GM12875 (cell line): ENCODE measurements around the gene BAHD1.

Source experiments
- H3K4me3 ChIP-seq: one replicate; pipeline ENCODE4 v1.5.1; 2011; ENCODE audit warnings: low read depth, low read length, control low read depth
- CTCF ChIP-seq: IDR thresholded peaks from 2 replicates; pipeline ENCODE4 v1.5.1; 2011; ENCODE audit warnings: low read depth, mild to moderate bottlenecking, control low read depth, inconsistent platforms, low read length, moderate library complexity, borderline replicate concordance; ENCODE audit not compliant: insufficient read depth

Gene BAHD1

GRCh38 chr15:40493089-40493840, 52.5 kb downstream of the BAHD1 start:
- H3K4me3 ChIP-seq = no peak overlapping the region
- TF ChIP-seq CTCF = no peak

GRCh38 chr15:40495516-40495915, 54.8 kb downstream of the BAHD1 start:
- TF ChIP-seq CTCF = no peak
- no peak overlapping the region for H3K4me3 ChIP-seq

DNA sequence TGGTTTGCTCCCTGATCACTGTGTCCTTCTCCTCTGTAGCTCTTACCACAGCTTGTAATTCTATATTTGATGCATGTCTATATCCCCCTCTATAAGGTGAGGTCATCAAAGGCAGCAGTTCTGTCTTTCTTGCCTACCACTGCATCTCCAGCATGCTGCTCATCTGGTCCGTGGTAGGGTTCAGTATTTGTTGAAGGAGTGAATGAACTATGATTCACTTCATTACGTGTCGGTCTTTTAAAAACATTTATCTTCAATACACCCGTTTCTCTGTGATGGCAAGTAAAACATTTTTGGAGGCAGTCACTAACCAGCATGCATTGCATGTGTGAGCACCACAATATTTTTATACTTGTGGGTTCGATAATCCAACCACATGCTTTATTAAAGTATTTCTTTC, 57.7 kb downstream of the BAHD1 start:
- no peak overlapping the region for H3K4me3 ChIP-seq
- no peak for TF ChIP-seq CTCF

DNA sequence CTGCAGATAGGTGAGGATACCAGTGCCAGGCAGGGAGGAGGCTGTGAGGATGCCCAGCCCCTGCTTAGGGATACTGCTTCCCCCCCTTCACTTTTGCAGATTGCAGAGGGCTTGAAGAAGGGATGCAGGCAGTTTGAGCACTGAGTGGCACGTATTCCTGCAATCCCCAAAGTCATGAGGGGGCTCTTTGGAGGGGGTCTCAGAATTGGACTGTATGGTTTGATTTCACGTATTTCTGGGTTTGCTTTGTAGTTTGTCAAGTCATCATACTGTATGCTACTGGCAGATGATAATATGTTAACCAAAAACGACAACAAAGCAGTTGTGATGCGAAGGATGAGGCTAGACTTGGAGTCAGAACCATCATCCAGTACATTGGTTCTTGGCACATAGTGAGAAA, 58.1 kb downstream of the BAHD1 start:
- no peak overlapping the region for H3K4me3 ChIP-seq

DNA sequence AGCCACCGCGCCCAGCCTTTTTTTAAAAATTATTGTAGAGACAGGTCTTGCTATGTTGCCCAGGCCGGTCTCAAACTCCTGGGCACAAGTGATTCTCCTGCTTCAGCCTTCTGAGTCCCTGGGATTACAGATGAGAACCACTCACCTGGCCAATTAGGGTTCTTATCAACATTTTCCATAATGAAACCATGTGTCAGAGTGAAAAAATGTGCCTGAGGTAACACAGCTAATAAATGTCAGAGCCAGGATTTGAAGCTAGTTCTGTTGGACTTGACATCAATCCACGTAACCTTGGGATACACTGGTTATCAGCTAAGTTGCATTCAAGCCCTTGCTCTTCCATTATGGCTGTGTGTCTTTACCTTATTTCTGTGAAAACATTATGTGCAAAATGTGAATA, 59.2 kb downstream of the BAHD1 start:
- TF ChIP-seq CTCF = no peak
- H3K4me3 ChIP-seq = no peak overlapping the region

More for the DNA sequence above, 58.1 kb downstream of the BAHD1 start:
- no peak for TF ChIP-seq CTCF

DNA sequence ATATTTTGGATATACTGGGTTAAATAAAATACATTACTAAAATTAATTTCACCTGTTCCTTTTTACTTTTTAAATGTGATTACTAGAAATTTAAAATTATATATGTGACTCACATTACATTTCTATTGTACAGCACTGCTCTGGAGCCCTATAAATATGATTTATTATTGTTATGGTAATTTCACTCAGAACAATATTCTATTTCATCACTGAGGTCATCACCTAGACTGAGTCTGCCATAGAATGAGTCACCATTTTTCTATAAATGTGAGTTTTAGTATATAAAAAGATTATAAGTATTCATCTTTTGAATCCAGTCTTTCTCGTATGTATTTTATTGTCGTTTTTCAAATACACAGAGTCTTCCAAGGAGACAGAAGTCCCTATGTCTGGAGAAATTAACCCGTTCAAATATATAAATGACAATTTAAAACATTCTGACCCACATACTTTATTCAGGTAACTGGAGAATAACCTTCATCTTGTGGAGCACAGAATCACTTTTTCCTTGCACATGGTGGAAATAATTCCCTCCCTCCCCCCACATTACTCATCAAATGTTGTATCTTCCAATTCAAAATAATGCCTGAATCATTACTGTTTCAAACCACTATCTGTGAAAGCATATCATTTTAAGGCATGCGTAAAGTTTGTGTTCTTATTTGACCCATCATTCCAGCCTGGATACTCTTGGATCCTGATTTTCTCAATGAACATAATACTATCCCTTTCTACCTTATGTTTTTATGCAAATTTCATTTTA, 60.0 kb downstream of the BAHD1 start:
- TF ChIP-seq CTCF = no peak
- no peak overlapping the region for H3K4me3 ChIP-seq

- TF ChIP-seq CTCF = no peak
- no peak overlapping the region for H3K4me3 ChIP-seq
These were observed 60.7 kb downstream of the BAHD1 start for GRCh38 chr15:40501487-40501886.
